H9 (cell line): Measurements from ENCODE around the gene ODF4. TPM values are rescaled to one million over a fixed set of nuclear protein-coding genes. Genes with fewer than 3 reads are reported as not detected.
A peak's percentile ranks its signal among the peaks of the same experiment; 100 is the strongest.

Experiments
- DNase-seq: peaks from one replicate; pipeline ENCODE4 v3.0.0-alpha.2; 2017
- H2AFZ ChIP-seq: one replicate; pipeline ENCODE4 v1.6.1; 2013; ENCODE audit warnings: mild to moderate bottlenecking, low read length, control low read depth, moderate library complexity
- H2AK5ac ChIP-seq: 2 replicates; pipeline ENCODE4 v1.6.1; 2013; ENCODE audit warnings: low read length, control low read depth, mixed read lengths; ENCODE audit not compliant: insufficient read length
- H2BK120ac ChIP-seq: one replicate; pipeline ENCODE4 v1.6.1; 2013; ENCODE audit warnings: low read depth, mild to moderate bottlenecking, low read length, control low read depth, inconsistent platforms; ENCODE audit not compliant: poor library complexity, severe bottlenecking
- H2BK12ac ChIP-seq: 2 replicates; pipeline ENCODE4 v1.6.1; 2013; ENCODE audit warnings: low read length, control low read depth, mixed read lengths, low read depth; ENCODE audit not compliant: insufficient read length
- H2BK15ac ChIP-seq: 2 replicates; pipeline ENCODE4 v1.6.1; 2013; ENCODE audit warnings: low read depth, low read length, control low read depth
- H2BK20ac ChIP-seq: one replicate; pipeline ENCODE4 v1.6.1; 2013; ENCODE audit warnings: low read depth, mild to moderate bottlenecking, low read length, control low read depth, inconsistent platforms; ENCODE audit not compliant: poor library complexity, severe bottlenecking
- H2BK5ac ChIP-seq: 2 replicates; pipeline ENCODE4 v1.6.1; 2013; ENCODE audit warnings: low read length, control low read depth, mixed read lengths; ENCODE audit not compliant: insufficient read length
- H3K14ac ChIP-seq: 2 replicates; pipeline ENCODE4 v1.6.1; 2013; ENCODE audit warnings: low read length, control low read depth; ENCODE audit not compliant: insufficient read depth
- H3K18ac ChIP-seq: 2 replicates; pipeline ENCODE4 v1.6.1; 2013; ENCODE audit warnings: low read depth, mild to moderate bottlenecking, mixed read lengths, low read length, control low read depth; ENCODE audit not compliant: insufficient read length
- H3K23ac ChIP-seq: 2 replicates; pipeline ENCODE4 v1.6.1; 2013; ENCODE audit warnings: low read length, control low read depth, mixed read lengths, low read depth; ENCODE audit not compliant: insufficient read length
- H3K23me2 ChIP-seq: 2 replicates; pipeline ENCODE4 v1.6.1; 2013; ENCODE audit warnings: low read depth, mild to moderate bottlenecking, mixed read lengths, low read length, control low read depth; ENCODE audit not compliant: insufficient read length, poor library complexity, severe bottlenecking
- H3K27ac ChIP-seq: 2 replicates; pipeline ENCODE4 v1.5.1; 2013; ENCODE audit warnings: low read length, control low read depth, mixed read lengths, low read depth; ENCODE audit not compliant: insufficient read length
- H3K27me3 ChIP-seq: 2 replicates; pipeline ENCODE4 v1.6.1; 2013; ENCODE audit warnings: low read length, control low read depth, inconsistent platforms; ENCODE audit not compliant: insufficient read depth
- H3K4ac ChIP-seq: 2 replicates; pipeline ENCODE4 v1.6.1; 2013; ENCODE audit warnings: low read depth, mild to moderate bottlenecking, control low read depth, inconsistent platforms, low read length, moderate library complexity
- H3K4me1 ChIP-seq: 2 replicates; pipeline ENCODE4 v1.6.1; 2013; ENCODE audit warnings: low read length, control low read depth, inconsistent platforms; ENCODE audit not compliant: insufficient read depth
- H3K4me2 ChIP-seq: 2 replicates; pipeline ENCODE4 v1.6.1; 2013; ENCODE audit warnings: low read length, control low read depth, mixed read lengths; ENCODE audit not compliant: insufficient read length, insufficient read depth
- H3K56ac ChIP-seq: 2 replicates; pipeline ENCODE4 v1.6.1; 2013; ENCODE audit warnings: low read depth, mild to moderate bottlenecking, mixed read lengths, low read length, control low read depth; ENCODE audit not compliant: insufficient read length
- H3K79me1 ChIP-seq: 2 replicates; pipeline ENCODE4 v1.6.1; 2013; ENCODE audit warnings: low read depth, mild to moderate bottlenecking, moderate library complexity, low read length, control low read depth, inconsistent platforms; ENCODE audit not compliant: insufficient read depth, poor library complexity, severe bottlenecking
- H3K79me2 ChIP-seq: 2 replicates; pipeline ENCODE4 v1.6.1; 2013; ENCODE audit warnings: low read length, control low read depth, inconsistent platforms; ENCODE audit not compliant: insufficient read depth
- H3K9ac ChIP-seq: 2 replicates; pipeline ENCODE4 v1.6.1; 2013; ENCODE audit warnings: low read length, control low read depth, mixed read lengths; ENCODE audit not compliant: insufficient read length; ENCODE audit errors: extremely low read depth
- H3K9me3 ChIP-seq: one replicate; pipeline ENCODE4 v1.6.1; 2013; ENCODE audit warnings: low read depth, low read length, inconsistent platforms; ENCODE audit not compliant: control insufficient read depth
- H3T11ph ChIP-seq: one replicate; pipeline ENCODE4 v1.6.1; 2013; ENCODE audit warnings: mild to moderate bottlenecking, low read length, control low read depth, inconsistent platforms
- H4K20me1 ChIP-seq: one replicate; pipeline ENCODE4 v1.6.1; 2013; ENCODE audit not compliant: control insufficient read depth, insufficient read length, insufficient read depth
- H4K5ac ChIP-seq: 2 replicates; pipeline ENCODE4 v1.6.1; 2013; ENCODE audit warnings: low read depth, mild to moderate bottlenecking, mixed read lengths, low read length, control low read depth; ENCODE audit not compliant: insufficient read length
- H4K8ac ChIP-seq: replicated peaks from 2 replicates; pipeline ENCODE4 v1.6.1; 2013; ENCODE audit warnings: low read length, control low read depth, mixed read lengths, low read depth; ENCODE audit not compliant: insufficient read length
- H4K91ac ChIP-seq: 2 replicates; pipeline ENCODE4 v1.6.1; 2013; ENCODE audit warnings: low read depth, mild to moderate bottlenecking, moderate library complexity, mixed read lengths, low read length, control low read depth; ENCODE audit not compliant: insufficient read length
- H3K27ac Mint-ChIP-seq, 3 experiments: 2 replicates in 2 of 3; 3 replicates in 1 of 3; pipeline ENCODE4 v1.8.0; 2020 to 2021; ENCODE audit warnings: mixed read lengths in 3 of 3, mild to moderate bottlenecking in 1 of 3, moderate library complexity in 1 of 3
- H3K27me3 Mint-ChIP-seq: 2 replicates; pipeline ENCODE4 v1.8.0; 2021; ENCODE audit warnings: low read depth, mild to moderate bottlenecking, moderate library complexity, mixed read lengths
- H3K36me3 Mint-ChIP-seq, 3 experiments: 2 replicates in 2 of 3; 3 replicates in 1 of 3; pipeline ENCODE4 v1.8.0; 2020 to 2021; ENCODE audit warnings: low read depth in 3 of 3, mixed read lengths in 3 of 3; ENCODE audit not compliant: insufficient read depth in 1 of 3
- H3K4me1 Mint-ChIP-seq, 2 experiments: 2 replicates each; pipeline ENCODE4 v1.8.0; 2020; ENCODE audit warnings: mixed read lengths in 2 of 2
- H3K4me3 Mint-ChIP-seq, 2 experiments: 2 replicates in 1 of 2; 3 replicates in 1 of 2; pipeline ENCODE4 v1.8.0; 2020 to 2021; ENCODE audit warnings: mild to moderate bottlenecking in 2 of 2, mixed read lengths in 2 of 2, moderate library complexity in 1 of 2
- H3K9me3 Mint-ChIP-seq, 2 experiments: 2 replicates in 1 of 2; 3 replicates in 1 of 2; pipeline ENCODE4 v1.8.0; 2020; ENCODE audit warnings: mild to moderate bottlenecking in 2 of 2, mixed read lengths in 2 of 2, moderate library complexity in 1 of 2
- CTCF ChIP-seq: fragments of 200-600 bp; sonication (generic); conservative IDR thresholded peaks from 3 replicates; pipeline ENCODE4 v1.8.0; 2021; ENCODE audit warnings: antibody characterized with exemption, mild to moderate bottlenecking
- WGBS: extraction: QIAGEN DNeasy Blood & Tissue Kit; methylation state at CpG from one replicate; pipeline ENCODE4 v1.1.7; 2013; ENCODE audit warnings: missing lambda C conversion rate, low lambda C conversion rate, mixed read lengths; ENCODE audit not compliant: insufficient read length; ENCODE audit errors: extremely low coverage; 5-methylcytosine and 5-hydroxymethylcytosine counted together
- total RNA-seq: library from RNA; stranded (reverse); gene quantifications from 2 replicates; pipeline ENCODE4 v1.2.1, GENCODE V29; 2021

The ODF4 gene
- total RNA-seq, 1 experiment from 2014 or later, result not detected

GRCh38 chr17:8314797-8315763 lies 24.6 kb upstream of the ODF4 start:
- Histone ChIP-seq H3K23me2 (peaks cover 14% of the 10 kb centered on the region), H2BK5ac (no peak overlapping the region), H2BK20ac (no peak overlapping the region), H3K56ac (no peak overlapping the region), H3K27ac (no peak overlapping the region), H3K14ac (no peak overlapping the region; the same call in 1 of the 2 replicates), H2AFZ (peak overlapping the region; percentile 69), H2BK15ac (no peak overlapping the region), H4K91ac (no peak overlapping the region), H3T11ph (no peak overlapping the region), H2AK5ac (no peak overlapping the region), H3K18ac (no peak overlapping the region), H3K23ac (no peak overlapping the region), H4K20me1 (no peaks in the 10 kb centered on the region), H2BK12ac (no peak overlapping the region), H4K5ac (no peak overlapping the region), H3K9me3 (no peaks in the 10 kb centered on the region), H4K8ac (no peak overlapping the region), H3K4ac (no peak overlapping the region), H3K79me2 (no peaks in the 10 kb centered on the region), H3K4me2 (peak overlapping the region; percentile 82), H3K9ac (peak overlapping the region; percentile 42), H3K27me3 (no peaks in the 10 kb centered on the region; the same call in 1 of the 2 replicates), H2BK120ac (no peak overlapping the region), H3K79me1 (no peaks in the 10 kb centered on the region), H3K4me1 (no peaks in the 10 kb centered on the region)
- Mint-ChIP-seq H3K27me3 (peaks cover 50% of the 10 kb centered on the region), H3K36me3 (no peaks in the 10 kb centered on the region; a peak in 1 of 7 replicates), H3K9me3 (no peaks in the 10 kb centered on the region; a peak in 2 of 5 replicates), H3K4me1 (peaks cover 26 to 40% of the 10 kb centered on the region in 2 experiments), H3K27ac (no peak overlapping the region), H3K4me3 (peak overlapping the region; percentile 73 to 86)
- TF ChIP-seq CTCF, result no peak
- WGBS, result no CpG with 5 or more reads among the region's 29 CpGs
- no peak for DNase-seq
